Superior temporal gyrus (tissue), 1 donor: ENCODE data around the gene HUS1B.
"Not testable (repeated sequence)": the region's sequence is repeated elsewhere in the genome, so short reads cannot be mapped to it uniquely, and the experiment has no call there.

Experiments used
- DNase-seq: peaks from one replicate; pipeline ENCODE4 v3.0.0-alpha.2; 2016; ENCODE audit errors: extremely low spot score

HUS1B gene

DNA sequence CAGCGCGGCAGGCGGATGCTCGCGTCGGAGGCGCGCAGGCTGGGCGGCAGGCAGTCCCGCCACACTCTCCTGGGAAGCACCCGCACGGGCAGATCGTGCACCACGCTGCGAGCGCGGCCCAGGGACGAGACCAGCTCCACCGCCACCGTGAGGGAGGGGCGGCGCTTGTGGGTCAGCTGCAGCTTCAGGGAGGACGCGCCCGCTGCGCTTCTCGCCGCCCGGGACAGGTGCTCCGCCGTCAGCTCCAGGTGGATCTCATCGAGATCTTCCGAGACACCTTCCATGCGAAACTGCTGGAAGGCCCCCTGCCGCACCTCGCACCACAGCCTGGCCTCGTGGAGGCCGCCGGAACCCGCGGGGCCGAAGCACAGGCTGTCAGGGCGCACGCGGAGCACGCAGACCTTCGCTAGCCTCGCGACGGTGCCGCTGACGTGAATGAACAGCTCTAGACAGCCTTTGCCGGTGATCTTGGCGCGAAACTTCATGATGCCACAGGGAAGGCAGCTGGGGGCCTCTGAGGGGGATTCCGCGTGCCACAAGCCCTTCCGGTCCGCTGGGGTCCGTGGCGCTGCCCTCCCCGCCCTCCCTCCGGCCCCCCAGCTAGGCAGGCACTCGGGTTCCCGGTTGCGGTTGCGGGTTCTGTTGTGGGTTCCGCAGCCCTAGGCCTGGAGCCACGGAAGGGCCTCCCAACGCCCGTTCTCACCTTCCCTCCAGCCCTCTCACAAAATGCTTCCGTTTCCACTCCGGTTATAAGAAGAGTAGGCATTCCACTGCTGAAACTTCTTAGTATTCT, at the start of gene HUS1B:
TSS of gene HUS1B (minus strand) at position 641 of the 793 bp plus-strand sequence. CDS start at position 485, 156 bp downstream.
- DNase-seq, result no peak

GRCh38 chr6:706146-706545, 49.2 kb upstream of the HUS1B start:
- DNase-seq, result no peak

GRCh38 chr6:705047-705446, 48.1 kb upstream of the HUS1B start:
- no peak for DNase-seq

- DNase-seq, result no peak
Measured at GRCh38 chr6:704046-704445, 47.1 kb upstream of the HUS1B start.

GRCh38 chr6:703552-703951, 46.7 kb upstream of the HUS1B start:
- no peak for DNase-seq

DNA sequence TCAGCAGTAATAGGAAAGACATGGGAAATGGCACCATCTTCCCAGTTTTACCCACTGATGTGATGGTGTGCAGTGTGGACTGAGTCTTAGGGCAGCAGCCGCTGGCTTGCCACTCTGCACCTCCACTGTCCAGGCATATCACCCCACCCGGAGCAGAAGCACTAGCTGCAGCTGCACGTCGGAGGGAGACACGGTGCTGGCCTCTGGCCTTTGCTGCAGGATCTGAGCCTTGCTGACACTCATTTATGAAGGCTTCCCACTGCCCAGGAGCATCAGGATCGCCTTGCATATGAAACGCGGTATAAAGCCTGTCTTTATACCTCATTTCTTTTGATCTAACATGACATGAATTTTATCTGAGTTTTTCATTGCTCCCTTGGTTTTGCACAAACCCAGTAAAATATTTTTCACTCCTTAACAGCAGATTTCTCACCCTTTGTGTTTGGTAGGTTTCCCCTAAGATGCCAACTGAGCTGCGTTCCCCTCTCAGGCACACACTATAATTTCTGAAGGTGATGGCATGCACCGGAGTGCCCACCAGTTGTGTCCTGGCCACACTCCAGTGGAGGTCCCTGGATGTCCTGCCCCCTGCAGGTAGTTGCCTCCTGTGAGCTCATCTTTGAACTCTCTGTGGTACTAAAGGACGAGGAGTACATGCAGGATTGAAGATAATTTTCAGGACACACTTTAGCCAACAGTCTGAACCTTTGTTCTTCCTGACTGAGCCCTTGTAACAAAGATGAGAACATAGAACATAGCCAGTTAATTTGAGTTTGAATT, 45.0 kb upstream of the HUS1B start:
- no peak for DNase-seq

DNA sequence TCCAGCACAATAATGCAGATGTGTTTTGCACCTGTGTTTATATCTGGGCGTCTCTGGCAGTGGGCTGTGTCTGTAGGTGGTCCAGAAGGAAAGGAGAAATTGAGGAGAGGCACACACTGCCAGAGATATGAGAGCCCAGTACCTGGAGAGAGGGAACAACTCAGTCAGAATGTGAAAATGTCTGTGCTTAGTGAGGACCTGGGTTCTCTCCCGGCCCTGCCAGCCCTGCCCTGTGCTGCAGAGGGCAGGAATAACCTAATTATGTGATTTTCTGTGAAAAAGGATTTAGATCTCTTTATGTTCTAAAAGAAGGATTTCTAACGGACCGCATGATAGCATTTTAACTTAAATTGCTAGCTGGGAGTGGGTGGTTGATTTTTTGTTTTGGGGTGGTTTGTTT, 44.3 kb upstream of the HUS1B start:
- DNase-seq, result no peak

- DNase-seq, result no peak
Measured at GRCh38 chr6:700490-700889, 43.6 kb upstream of the HUS1B start.

DNA sequence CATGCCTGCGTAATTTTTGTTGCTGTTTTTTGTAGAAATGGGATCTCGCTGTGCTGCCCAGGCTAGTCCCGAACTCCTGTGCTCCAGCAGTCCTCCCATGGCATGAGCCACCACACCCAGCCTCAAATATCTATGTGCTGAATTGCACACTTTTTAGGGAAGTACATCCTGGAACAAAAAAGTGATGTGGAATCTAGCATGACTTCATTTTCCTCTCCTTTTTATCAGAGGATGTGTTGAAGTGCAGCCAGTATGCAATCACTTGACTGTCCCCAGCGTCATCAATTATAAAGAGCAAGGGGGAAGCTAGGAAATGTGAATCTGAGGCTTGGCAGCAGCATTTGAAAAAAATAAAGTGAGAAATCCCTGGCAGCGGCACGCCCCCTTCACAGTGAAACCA, 42.4 kb upstream of the HUS1B start:
- no peak for DNase-seq

DNA sequence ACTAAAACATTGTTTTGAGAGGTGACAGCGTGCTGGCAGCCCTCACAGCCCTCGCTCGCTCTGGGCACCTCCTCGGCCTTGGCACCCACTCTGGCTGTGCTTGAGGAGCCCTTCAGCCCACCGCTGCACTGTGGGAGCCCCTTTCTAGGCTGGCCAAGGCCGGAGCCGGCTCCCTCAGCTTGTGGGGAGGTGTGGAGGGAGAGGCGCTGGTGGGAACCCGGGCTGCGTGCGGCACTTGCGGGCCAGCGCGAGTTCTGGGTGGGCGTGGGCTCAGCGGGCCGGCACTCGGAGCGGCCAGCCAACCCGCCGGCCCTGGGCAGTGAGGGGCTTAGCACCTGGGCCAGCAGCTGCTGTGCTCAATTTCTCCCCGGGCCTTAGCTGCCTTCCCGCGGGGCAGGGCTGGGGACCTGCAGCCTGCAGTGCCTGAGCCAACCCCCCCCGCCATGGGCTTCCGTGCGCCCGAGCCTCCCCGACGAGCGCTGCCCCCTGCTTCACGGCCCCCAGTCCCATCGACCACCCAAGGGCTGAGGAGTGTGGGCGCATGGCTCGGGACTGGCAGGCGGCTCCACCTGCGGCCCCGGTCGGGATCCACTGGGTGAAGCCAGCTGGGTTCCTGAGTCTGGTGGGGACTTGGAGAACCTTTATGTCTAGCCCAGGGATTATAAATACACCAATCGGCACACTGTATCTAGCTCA, 37.7 kb upstream of the HUS1B start:
- DNase-seq, result not testable (repeated sequence)

DNA sequence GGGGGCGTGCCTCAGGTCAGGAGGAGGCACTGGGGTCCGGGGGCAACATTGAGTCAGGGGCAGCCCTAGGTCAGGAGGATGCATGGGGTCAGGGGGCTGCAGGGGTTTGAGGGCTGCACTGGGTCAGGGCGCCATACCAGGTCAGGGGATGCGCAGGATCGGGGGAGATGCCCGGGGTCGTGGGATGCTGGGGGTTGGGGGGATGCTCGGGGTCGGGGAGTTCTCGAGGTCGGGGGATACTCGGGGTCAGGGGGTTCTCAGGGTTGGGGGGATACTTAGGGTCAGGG, 36.8 kb upstream of the HUS1B start:
- no peak for DNase-seq

DNA sequence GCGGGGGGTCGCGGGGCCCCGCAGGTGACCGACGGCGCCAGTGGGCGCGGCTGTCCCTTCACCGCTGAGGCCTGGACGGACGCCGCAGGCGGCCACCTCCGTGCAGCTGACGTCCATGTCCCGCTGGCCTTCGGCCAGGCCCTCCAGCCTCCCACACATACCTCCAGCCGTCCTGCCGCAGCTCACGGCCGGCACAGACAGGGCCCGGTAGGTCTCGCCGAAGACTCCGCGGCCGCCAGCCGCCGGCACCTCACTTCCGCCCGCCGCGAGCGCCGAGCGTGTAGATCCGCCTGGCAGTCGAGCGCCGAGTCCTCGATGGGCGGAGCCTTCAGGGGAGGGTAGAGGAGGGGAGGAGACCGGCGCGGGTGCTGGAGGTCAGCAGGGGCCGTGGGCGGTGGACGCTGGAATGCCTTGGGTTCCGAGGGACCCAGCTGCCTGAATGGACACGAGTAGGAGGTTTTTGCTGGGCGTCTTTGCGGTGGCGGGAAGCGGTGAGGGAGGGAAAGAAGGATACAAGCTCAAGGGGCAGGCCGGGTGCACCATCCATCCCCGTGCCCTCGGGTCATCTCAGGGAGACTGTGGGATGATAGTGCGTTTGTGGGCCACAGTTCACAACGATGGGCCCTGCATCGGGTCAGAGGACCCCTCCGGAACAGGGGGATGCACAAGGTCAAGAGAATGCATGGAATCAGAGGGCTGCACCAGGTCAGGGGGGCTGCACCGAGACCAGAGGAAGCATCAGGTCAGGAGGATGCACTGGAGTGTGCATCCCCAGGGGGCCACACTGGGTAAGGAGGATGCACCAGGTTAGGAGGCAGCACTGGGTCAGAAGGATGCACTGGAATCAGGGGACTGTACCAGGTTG, 36.2 kb upstream of the HUS1B start, which contains the start of gene EXOC2:
TSS of gene EXOC2 (minus strand) at position 282 of the 865 bp plus-strand sequence. CDS start 55,321 bp downstream, outside the sequence.
- DNase-seq, result peak; percentile 86

GRCh38 chr6:692356-692851, 35.5 kb upstream of the HUS1B start:
- DNase-seq, result no peak

GRCh38 chr6:689223-689622, 32.3 kb upstream of the HUS1B start:
- DNase-seq, result no peak

- DNase-seq, result no peak
Measured at GRCh38 chr6:686497-686896, 29.6 kb upstream of the HUS1B start.

- DNase-seq, result no peak
Measured at GRCh38 chr6:684831-685636, 28.1 kb upstream of the HUS1B start.

GRCh38 chr6:683742-684440, 27.0 kb upstream of the HUS1B start:
- no peak for DNase-seq

- no peak for DNase-seq
Measured at GRCh38 chr6:680666-681340, 23.9 kb upstream of the HUS1B start.

- no peak for DNase-seq
Measured at GRCh38 chr6:680251-680650, 23.4 kb upstream of the HUS1B start.
